DMS 273 (cell line): ENCODE results near the gene ELOB.
"Not testable (repeated sequence)": the region's sequence is repeated elsewhere in the genome, so short reads cannot be mapped to it uniquely, and the experiment has no call there.

Experiments
- DNase-seq: peaks from one replicate; lab custom pipeline; 2025; ENCODE audit not compliant: unreplicated experiment; lab: John Stamatoyannopoulos, UW

Gene ELOB

DNA sequence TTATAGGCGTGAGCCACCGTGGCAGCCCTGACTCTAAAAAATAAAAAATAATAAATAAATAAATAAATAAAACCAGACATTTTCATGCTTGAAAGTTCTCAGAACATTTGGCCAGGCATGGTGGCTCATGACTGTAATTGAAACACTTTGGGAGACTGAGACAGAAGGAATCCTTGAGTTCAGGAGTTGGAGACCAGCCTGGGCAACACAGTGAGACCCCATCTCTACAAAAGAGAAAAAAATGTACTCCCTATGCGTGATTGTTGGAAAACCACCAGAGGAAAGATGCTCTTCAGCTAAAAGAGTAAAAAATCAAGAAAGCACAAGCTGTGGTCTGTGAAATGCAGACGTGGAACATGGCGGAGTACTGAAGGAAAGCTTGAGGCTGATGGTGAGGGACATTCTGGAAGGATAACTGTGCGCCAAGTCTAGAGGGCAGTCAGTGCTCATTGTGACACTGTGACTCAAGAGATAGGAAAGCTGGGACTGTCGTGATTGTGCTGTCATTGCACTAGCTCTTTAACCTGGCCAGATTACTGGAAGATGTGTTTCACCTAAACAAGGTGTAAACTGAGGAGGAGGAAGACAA lies 52.9 kb downstream of the ELOB start:
- DNase-seq: no peak

DNA sequence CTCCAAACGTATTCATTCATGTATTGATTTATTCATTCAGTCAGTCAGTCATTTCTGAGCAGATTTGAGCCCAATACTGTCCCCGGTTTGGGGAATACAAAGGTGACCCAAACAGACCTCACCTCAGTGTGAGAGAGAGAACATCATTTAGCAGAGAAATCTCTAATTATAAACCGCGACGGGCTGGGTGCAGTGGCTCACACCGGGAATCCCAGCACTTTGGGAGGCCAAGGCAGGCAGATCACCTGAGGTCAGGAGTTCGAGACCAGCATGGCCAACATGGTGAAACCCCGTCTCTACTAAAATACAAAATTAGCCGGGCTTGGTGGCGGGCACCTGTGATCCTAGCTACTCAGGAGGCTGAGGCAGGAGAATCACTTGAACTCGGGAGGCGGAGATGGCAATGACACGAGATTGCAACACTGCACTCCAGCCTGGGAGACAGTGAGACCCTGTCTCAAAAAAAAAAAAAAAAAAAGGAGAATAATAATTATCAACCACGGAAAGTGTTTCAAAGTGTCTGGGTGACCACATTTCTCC lies 55.4 kb downstream of the ELOB start:
- not testable (repeated sequence) for DNase-seq
